ENCODE measurements around the gene MORF4L2.

MORF4L2 gene

GRCh38 chrX:103686199-103687072 lies at the start of gene MORF4L2:
MORF4L2 (minus strand) TSS chrX:103686699; CDS start chrX:103677027, 9,672 bp downstream.
- TF ChIP-seq POLR2A (IDR thresholded peaks at IDR 0.05; ENCODE audit: low read depth, low read length), result peak; percentile 86
- peak; percentile 49 for DNase-seq (ENCODE audit: insufficient read length, low spot score)
- peak; percentile 99 for FAIRE-seq

GRCh38 chrX:103734125-103734760 lies 47.7 kb upstream of the MORF4L2 start:
- FAIRE-seq, result no peak
- no peak for TF ChIP-seq POLR2A (IDR thresholded peaks at IDR 0.05; ENCODE audit: low read depth, low read length)
- DNase-seq (ENCODE audit: insufficient read length, low spot score), result no peak

- TF ChIP-seq POLR2A (IDR thresholded peaks at IDR 0.05; ENCODE audit: low read depth, low read length), result no peak
- FAIRE-seq (no peak), DNase-seq (ENCODE audit: insufficient read length, low spot score) (no peak)
These were observed 46.5 kb upstream of the MORF4L2 start for GRCh38 chrX:103733017-103733416.

GRCh38 chrX:103730796-103731493 lies 44.4 kb upstream of the MORF4L2 start:
- FAIRE-seq (peak; percentile 53), DNase-seq (ENCODE audit: insufficient read length, low spot score) (peak; percentile 21)
- TF ChIP-seq POLR2A (IDR thresholded peaks at IDR 0.05; ENCODE audit: low read depth, low read length), result no peak

GRCh38 chrX:103730147-103730795 lies 43.8 kb upstream of the MORF4L2 start:
- no peak for FAIRE-seq
- no peak for TF ChIP-seq POLR2A (IDR thresholded peaks at IDR 0.05; ENCODE audit: low read depth, low read length)
- no peak for DNase-seq (ENCODE audit: insufficient read length, low spot score)

GRCh38 chrX:103729015-103729414 lies 42.5 kb upstream of the MORF4L2 start:
- TF ChIP-seq POLR2A (IDR thresholded peaks at IDR 0.05; ENCODE audit: low read depth, low read length), result no peak
- DNase-seq (ENCODE audit: insufficient read length, low spot score), result no peak

GRCh38 chrX:103727115-103727514 lies 40.6 kb upstream of the MORF4L2 start:
- DNase-seq (ENCODE audit: insufficient read length, low spot score) (no peak), FAIRE-seq (no peak)
- no peak for TF ChIP-seq POLR2A (IDR thresholded peaks at IDR 0.05; ENCODE audit: low read depth, low read length)

More at GRCh38 chrX:103729015-103729414, 42.5 kb upstream of the MORF4L2 start:
- FAIRE-seq, result no peak

- FAIRE-seq (no peak), DNase-seq (ENCODE audit: insufficient read length, low spot score) (no peak)
These were observed 40.0 kb upstream of the MORF4L2 start for GRCh38 chrX:103726477-103726876.

GRCh38 chrX:103722505-103722904 lies 36.0 kb upstream of the MORF4L2 start:
- DNase-seq (ENCODE audit: insufficient read length, low spot score), result no peak
- no peak for TF ChIP-seq POLR2A (IDR thresholded peaks at IDR 0.05; ENCODE audit: low read depth, low read length)
- no peak for FAIRE-seq

More at GRCh38 chrX:103726477-103726876, 40.0 kb upstream of the MORF4L2 start:
- TF ChIP-seq POLR2A (IDR thresholded peaks at IDR 0.05; ENCODE audit: low read depth, low read length), result no peak

GRCh38 chrX:103718120-103718519 lies 31.6 kb upstream of the MORF4L2 start:
- FAIRE-seq, result no peak
- TF ChIP-seq POLR2A (IDR thresholded peaks at IDR 0.05; ENCODE audit: low read depth, low read length), result no peak
- DNase-seq (ENCODE audit: insufficient read length, low spot score), result no peak

- FAIRE-seq, result peak; percentile 92
- DNase-seq (ENCODE audit: insufficient read length, low spot score), result peak; percentile 33
- no peak for TF ChIP-seq POLR2A (IDR thresholded peaks at IDR 0.05; ENCODE audit: low read depth, low read length)
These were observed 30.5 kb upstream of the MORF4L2 start for GRCh38 chrX:103716962-103717361.

- TF ChIP-seq POLR2A (IDR thresholded peaks at IDR 0.05; ENCODE audit: low read depth, low read length), result no peak
- FAIRE-seq, result no peak
- no peak for DNase-seq (ENCODE audit: insufficient read length, low spot score)
These were observed 24.1 kb upstream of the MORF4L2 start, which contains the start of gene TMEM31 for GRCh38 chrX:103710609-103711008. TMEM31 (plus strand) TSS chrX:103710909; CDS start chrX:103712259, 1,350 bp downstream.

GRCh38 chrX:103704863-103705262 lies 18.4 kb upstream of the MORF4L2 start:
- no peak for TF ChIP-seq POLR2A (IDR thresholded peaks at IDR 0.05; ENCODE audit: low read depth, low read length)
- DNase-seq (ENCODE audit: insufficient read length, low spot score) (no peak), FAIRE-seq (no peak)
